AG09309 (cell line): ENCODE results near the gene GNMT.
"Not testable (repeated sequence)": the region's sequence is repeated elsewhere in the genome, so short reads cannot be mapped to it uniquely, and the experiment has no call there.

Experiments
- DNase-seq: peaks from one replicate; pipeline ENCODE4 v3.0.0-alpha.2; 2010; ENCODE audit warnings: low read depth
- H3K4me3 ChIP-seq: 2 replicates; pipeline ENCODE4 v1.5.1; 2011; ENCODE audit warnings: mild to moderate bottlenecking, low read depth, low read length, moderate library complexity; ENCODE audit not compliant: control insufficient read depth
- TF ChIP-seq, protein P1 (sequence below): IDR thresholded peaks from 2 replicates; pipeline ENCODE4 v1.5.1; 2011; ENCODE audit warnings: mild to moderate bottlenecking, low read depth, low read length, inconsistent platforms; ENCODE audit not compliant: insufficient read depth, control insufficient read depth; ENCODE audit errors: missing control alignments

Gene GNMT

DNA sequence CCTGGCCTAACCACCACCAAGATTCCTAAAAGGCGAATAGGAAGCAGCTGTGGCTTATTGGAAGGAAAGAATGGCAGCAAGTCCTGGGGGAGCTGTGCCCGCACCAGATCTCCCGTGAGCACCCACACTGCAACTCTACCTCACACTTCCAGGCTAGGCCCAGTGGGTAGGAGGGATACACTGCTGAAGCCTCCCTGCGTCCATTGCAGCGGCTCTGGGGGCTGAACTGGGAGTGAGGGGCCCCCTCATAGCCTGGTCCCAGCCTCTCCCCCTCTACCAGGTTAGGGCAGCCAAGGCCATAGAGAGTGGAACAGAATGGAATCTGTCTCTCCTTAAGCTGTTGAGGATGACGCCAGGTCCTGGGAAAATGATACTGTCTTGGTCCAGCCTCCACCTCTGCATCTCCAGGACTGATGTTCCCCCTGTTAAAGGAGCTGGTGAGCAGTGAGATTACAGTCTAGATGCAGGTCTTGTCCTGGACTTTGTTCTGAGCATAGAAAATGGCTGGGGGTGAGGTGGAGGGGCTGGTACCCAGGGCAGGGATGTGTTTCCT is 20.0 kb upstream of the GNMT start:
- DNase-seq = no peak
- TF ChIP-seq, protein P1, sequence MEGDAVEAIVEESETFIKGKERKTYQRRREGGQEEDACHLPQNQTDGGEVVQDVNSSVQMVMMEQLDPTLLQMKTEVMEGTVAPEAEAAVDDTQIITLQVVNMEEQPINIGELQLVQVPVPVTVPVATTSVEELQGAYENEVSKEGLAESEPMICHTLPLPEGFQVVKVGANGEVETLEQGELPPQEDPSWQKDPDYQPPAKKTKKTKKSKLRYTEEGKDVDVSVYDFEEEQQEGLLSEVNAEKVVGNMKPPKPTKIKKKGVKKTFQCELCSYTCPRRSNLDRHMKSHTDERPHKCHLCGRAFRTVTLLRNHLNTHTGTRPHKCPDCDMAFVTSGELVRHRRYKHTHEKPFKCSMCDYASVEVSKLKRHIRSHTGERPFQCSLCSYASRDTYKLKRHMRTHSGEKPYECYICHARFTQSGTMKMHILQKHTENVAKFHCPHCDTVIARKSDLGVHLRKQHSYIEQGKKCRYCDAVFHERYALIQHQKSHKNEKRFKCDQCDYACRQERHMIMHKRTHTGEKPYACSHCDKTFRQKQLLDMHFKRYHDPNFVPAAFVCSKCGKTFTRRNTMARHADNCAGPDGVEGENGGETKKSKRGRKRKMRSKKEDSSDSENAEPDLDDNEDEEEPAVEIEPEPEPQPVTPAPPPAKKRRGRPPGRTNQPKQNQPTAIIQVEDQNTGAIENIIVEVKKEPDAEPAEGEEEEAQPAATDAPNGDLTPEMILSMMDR = no peak
- no peak overlapping the region for H3K4me3 ChIP-seq

DNA sequence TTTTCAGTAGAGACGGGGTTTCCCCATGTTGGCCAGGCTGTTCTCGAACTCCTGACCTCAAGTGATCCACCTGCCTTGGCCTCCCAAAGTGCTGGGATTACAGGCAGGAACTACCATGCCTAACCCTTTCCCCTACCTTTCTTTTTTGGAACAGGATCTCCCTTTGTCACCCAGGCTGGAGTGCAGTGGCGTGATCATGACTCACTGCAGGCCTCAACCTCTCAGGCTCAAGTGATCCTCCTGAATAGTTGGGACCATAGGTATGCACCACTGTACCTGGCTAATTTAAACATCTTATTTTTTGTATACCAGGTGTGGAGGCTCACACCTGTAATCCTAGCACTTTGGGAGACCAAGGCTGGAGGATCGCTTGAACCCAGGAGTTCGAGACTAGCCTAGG is 19.2 kb upstream of the GNMT start:
- H3K4me3 ChIP-seq = not testable (repeated sequence)

DNA sequence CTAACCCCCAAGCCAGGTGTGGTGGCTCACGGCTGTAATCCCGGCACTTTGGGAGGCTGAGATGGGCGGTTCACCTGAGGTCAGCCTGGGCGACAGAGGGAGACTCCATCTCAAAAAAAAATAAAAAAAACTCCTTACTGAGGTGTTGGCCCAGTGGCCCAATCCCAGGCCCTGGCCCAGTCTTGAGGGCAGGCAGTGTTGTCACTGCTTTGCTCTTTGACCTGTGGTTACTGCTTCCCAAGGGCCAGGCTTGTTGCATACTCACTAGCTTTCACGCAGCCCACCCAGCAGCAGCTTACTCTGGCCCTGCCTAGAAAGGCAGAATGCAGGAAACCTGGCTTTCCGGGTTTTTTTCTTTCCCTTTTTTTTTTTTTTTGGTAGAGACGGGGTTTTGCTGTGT is 18.1 kb upstream of the GNMT start:
- no peak for DNase-seq
- TF ChIP-seq, protein P1 = no peak
- H3K4me3 ChIP-seq = no peak overlapping the region

More for the DNA sequence above, 19.2 kb upstream of the GNMT start:
- not testable (repeated sequence) for DNase-seq

DNA sequence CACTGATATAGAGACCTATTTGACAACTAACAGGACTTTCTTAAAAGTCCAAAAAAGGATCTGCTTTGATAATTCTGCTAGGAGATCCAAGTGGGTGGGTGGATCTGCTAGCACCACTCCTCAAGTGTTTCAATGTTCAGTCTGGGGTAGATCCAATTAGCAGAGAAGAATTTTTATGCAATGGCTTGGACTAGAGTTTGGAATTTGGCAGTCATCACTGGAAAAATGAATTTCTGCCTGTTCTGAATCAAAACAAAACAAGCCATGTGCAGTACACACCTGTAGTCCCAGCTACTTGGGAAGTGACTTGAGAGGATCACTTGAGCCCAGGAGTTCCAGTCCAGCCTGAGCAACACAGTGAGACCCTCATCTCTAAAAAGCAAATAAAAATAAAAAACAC is 12.6 kb upstream of the GNMT start:
- H3K4me3 ChIP-seq = no peak overlapping the region
- DNase-seq = no peak
- TF ChIP-seq, protein P1 = no peak

DNA sequence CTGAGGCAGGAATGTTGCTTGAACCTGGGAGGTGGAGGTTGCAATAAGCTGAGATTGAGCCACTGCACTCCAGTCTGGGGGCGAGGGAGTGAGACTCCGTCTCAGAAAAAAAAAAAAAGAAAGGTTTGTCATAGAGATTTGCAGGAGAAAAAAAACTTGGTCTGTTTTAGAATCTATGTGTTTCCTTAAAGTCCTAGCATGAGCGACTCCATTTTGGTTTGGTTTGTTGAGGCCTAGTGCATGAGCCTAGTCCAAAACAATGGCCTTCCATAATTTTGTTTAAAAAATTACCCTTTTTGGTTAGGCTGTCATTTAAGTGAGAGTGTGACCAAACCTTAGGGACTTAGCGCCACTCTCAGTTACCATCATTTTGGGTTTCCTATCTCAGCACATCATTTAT is 8.2 kb upstream of the GNMT start:
- DNase-seq = no peak
- H3K4me3 ChIP-seq = no peak overlapping the region
- TF ChIP-seq, protein P1 = no peak

DNA sequence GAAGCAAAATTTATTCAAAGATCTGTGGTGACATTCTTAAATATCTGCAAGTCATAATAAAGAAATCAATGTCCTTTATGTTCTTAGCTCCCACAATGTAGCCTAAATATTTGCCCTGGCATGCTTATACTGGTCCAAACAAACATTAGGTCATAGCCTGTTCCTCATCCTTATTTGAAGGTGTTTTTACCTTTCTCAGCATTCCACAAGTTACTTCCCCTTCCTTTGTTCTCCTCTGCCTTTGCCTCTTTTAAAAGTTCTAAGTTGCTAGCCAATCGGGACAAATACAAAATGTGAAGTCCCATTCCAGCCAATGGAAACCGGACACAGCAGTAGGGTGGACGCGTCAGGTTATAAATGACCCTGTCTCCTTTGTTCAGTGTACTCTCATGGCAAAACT is 6.1 kb upstream of the GNMT start:
- not testable (repeated sequence) for DNase-seq, H3K4me3 ChIP-seq

DNA sequence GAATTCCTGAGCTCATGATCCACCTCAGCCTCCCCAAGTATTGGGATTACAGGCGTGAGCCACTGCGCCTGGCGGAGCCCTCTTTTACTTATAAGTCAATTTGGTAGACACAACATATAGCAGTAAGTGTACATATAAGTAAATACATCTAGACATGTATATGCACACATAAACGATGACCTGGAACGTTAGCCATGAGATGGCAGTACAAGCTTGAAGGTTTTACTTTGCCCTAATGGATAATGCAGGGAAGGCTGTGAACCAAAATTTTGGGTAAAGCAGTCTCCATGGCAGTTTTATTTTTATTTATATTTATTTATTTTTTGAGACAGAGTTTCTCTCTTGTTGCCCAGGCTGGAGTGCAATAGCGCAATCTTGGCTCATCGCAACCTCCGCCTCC is 2.4 kb upstream of the GNMT start:
- TF ChIP-seq, protein P1 = no peak
- no peak for DNase-seq

DNA sequence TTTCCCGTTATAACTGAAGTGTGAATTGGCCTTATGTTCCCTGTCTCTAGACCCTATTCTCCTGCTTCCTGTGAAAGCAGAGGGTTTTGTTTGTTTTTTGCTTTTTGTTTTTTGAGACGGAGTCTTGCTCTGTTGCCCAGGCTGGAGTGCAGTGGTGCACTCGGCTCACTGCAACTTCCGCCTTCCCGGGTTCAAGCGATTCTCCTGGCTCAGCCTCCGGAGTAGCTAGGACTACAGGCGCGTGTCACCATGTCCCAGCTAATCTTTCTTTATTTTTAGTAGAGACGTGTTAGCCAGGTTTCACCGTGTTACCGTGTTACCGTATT is 674 bp upstream of the GNMT start:
- H3K4me3 ChIP-seq = peak overlapping the region; percentile 41

More for the DNA sequence above, 2.4 kb upstream of the GNMT start:
- no peak overlapping the region for H3K4me3 ChIP-seq

More for the DNA sequence above, 674 bp upstream of the GNMT start:
- TF ChIP-seq, protein P1 = no peak
- DNase-seq = no peak
